H1 (cell line): Measurements from ENCODE around the gene NCF2. TPM values are rescaled to one million over a fixed set of nuclear protein-coding genes. Genes with fewer than 3 reads are reported as not detected.

Experiments used
- EGR1 ChIP-seq: IDR thresholded peaks from 2 replicates; pipeline ENCODE4 v1.6.1; 2011; ENCODE audit warnings: low read depth, low read length, borderline replicate concordance
- JUN ChIP-seq: IDR thresholded peaks from 2 replicates; pipeline ENCODE4 v1.6.1; 2011; ENCODE audit warnings: low read depth, mild to moderate bottlenecking, improper control_type of control experiment, low read length
- JUND ChIP-seq: IDR thresholded peaks from 2 replicates; pipeline ENCODE4 v1.6.1; 2011; ENCODE audit warnings: mild to moderate bottlenecking, improper control_type of control experiment, low read length
- NANOG ChIP-seq: IDR thresholded peaks from 2 replicates; pipeline ENCODE4 v1.6.1; 2011; ENCODE audit warnings: low read length, low read depth, mild to moderate bottlenecking, inconsistent platforms; ENCODE audit not compliant: insufficient read depth, poor library complexity, severe bottlenecking
- PHF8 ChIP-seq: fragments of 200-600 bp; sonication (generic); conservative IDR thresholded peaks from 2 replicates; pipeline ENCODE4 v1.7.1; 2012; ENCODE audit warnings: low read depth, mild to moderate bottlenecking, inconsistent platforms, low read length, moderate library complexity
- RXRA ChIP-seq: IDR thresholded peaks from 2 replicates; pipeline ENCODE4 v1.6.1; 2011; ENCODE audit warnings: low read depth, mild to moderate bottlenecking, low read length, moderate library complexity; ENCODE audit not compliant: insufficient read depth
- SIX5 ChIP-seq: IDR thresholded peaks from 2 replicates; pipeline ENCODE4 v1.6.1; 2011; ENCODE audit warnings: mild to moderate bottlenecking, low read depth, low read length
- SRF ChIP-seq: IDR thresholded peaks from 2 replicates; pipeline ENCODE4 v1.6.1; 2011; ENCODE audit warnings: mild to moderate bottlenecking, low read depth, low read length, moderate library complexity
- polyA plus RNA-seq, 7 experiments: library from polyadenylated mRNA; depleted of rRNA in 3 of 7; stranded (reverse) in 5 of 7; unstranded in 2 of 7; fragments of >200 nt in 5 of 7; fragments of 200-250 nt in 2 of 7; gene quantifications; 1 replicate in 5 of 7; 2 replicates in 1 of 7; 4 replicates in 1 of 7; pipeline versions ENCODE4 v1.2.1 to v1.2.3, GENCODE V29; 2011 to 2013; ENCODE audit warnings: missing spikeins in 2 of 7, mixed read lengths in 2 of 7
- total RNA-seq: library from RNA; stranded (reverse); fragmentation: NEBNext Ultra II Directional; extraction: Animal tissue kit (Norgen Biotek cat#: 25700); gene quantifications from 2 replicates; pipeline ENCODE4 v1.2.1, GENCODE V29; 2021

NCF2 gene
- total and polyA plus RNA-seq, 2 of the 8 experiments (the other 6 are each of a cell fraction or from before 2014, with no cell fraction given) = not detected

DNA sequence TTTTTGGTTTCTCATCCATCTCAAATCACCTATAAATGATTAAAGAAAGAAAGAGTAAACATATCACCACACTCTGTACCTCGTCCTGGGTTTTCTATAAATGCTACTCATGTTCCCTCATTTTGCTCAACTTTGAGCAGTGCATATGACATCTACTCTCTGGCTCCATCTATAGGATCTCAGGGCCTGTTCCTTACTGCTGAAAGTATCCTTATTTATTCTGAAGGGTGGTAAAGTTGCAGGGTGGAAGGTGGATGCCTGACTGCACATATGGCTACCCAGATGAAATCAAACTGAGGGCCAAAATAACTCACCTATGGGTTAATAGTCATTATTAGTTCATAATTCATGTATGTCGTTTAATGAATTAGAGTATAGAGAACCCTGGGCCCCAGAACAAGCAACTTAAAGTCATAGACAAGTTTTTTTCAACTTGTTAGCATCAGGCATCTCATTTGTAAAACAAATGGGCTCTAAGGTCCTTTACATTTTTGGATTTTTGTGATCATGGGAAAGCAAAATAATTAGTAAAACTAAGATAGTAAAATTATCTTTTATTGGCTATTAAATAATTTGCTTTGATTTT lies 46.5 kb downstream of the NCF2 start (continued):
- TF ChIP-seq SIX5 (no peak), JUN (no peak), EGR1 (no peak), RXRA (no peak), JUND (no peak), PHF8 (no peak), SRF (no peak), NANOG (no peak)
